HG03103 (cell line): ENCODE results near the gene PLA2G15.

Source experiments
- ATAC-seq: cut with Tn5 transposase; IDR thresholded peaks from one replicate; pipeline ENCODE4 v1.9.1; 2021; ENCODE audit warnings: low read depth; ENCODE audit not compliant: unreplicated experiment

Gene PLA2G15

DNA sequence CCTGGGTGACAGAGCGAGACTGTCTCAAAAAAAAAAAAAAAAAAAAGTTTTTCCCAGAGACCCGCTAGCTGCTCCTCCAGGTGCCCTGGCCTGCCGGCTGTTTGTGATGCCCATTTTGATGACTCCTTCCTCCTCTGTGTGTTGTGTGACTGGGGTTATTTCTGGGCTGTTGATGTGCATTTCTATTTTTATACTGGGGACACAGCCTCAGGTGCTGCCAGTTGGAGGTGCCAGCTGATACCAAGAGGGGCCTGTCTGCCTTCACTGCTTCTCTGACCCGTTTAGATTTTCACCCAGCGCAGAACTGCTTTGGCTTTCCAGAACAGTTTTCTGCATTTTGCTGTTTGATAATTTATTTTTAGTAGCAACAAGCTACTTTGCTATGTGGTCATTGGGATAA, 6.7 kb downstream of the PLA2G15 start:
- no peak for ATAC-seq

DNA sequence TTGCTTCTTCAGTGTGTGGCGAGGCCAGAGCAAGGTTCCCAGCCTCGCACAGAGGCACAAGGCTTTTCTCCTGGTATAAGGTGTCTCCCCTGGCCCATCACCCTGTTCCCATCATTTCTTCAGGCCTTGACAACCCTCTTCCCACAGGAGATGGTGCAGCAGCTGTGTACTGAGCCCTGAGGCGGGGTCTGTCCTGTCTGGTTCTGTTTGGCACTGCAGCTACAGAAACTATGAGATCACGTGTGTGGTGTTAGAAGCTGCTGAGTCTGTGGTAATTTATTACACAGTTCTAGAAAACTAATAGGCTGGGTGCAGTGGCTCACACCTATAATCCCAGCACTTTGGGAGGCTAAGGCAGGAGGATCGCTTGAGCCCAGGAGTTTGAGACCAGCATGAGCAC, 7.2 kb downstream of the PLA2G15 start:
- no peak for ATAC-seq

DNA sequence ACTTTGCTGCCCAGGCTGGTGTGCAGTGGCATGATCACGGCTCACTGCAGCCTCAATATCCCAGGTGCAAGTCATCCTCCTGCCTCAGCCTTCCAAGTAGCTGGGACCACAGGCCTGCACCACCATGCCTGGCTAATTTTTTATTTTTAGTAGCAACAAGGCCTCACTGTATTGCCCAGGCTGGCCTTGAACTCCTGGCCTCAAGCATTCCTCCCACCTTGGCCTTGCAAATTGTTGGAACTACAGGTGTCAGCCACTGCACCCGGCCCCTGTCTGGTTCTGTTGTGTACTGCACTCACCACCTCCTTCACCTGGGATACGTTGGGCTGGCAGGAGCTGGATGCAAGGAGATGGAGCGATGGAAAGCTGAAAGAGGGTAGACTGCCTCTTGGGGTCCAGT, 8.5 kb downstream of the PLA2G15 start:
- no peak for ATAC-seq

DNA sequence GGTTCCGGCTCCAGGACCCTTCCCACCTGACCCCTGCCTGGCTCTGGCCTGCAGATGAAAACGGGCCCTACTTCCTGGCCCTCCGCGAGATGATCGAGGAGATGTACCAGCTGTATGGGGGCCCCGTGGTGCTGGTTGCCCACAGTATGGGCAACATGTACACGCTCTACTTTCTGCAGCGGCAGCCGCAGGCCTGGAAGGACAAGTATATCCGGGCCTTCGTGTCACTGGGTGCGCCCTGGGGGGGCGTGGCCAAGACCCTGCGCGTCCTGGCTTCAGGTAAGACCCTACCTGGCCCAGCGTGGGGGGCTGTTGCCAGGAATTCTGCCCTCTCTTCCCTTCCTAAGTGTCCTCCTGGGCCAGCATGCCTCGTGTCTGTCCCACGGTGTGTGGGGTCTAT, 10.5 kb downstream of the PLA2G15 start:
- ATAC-seq, result no peak

DNA sequence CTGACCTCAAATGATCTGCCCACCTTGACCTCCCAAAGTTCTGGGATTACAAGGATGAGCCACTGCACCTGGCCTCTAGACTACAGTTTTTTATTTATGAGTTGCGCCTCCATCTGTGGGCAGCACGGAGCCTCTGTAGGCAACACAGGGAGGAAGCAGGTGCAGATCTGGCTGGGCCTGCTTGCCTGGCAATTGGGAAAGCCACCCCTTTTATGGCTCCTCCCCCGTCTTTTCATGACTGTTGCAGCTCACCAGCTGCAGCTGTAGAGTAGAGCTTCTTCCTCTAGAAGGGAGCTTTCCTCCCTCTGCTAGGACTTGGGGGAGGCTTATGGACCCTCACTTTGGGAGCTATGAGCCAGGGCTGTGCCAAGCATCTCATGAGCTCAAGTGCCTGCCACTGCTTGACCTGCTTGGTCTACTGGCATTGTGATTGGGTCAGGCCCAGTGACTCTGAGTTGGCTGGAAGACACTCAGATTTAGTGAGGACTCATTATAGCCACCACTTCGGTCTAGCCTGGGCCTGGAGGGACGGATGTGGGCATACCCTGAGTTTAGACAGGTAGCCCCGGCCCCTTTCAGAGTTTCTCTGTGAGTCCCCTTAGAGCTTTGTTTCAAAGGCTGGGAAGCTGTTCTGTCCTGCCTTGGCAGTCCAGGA, 12.2 kb downstream of the PLA2G15 start:
- no peak for ATAC-seq

DNA sequence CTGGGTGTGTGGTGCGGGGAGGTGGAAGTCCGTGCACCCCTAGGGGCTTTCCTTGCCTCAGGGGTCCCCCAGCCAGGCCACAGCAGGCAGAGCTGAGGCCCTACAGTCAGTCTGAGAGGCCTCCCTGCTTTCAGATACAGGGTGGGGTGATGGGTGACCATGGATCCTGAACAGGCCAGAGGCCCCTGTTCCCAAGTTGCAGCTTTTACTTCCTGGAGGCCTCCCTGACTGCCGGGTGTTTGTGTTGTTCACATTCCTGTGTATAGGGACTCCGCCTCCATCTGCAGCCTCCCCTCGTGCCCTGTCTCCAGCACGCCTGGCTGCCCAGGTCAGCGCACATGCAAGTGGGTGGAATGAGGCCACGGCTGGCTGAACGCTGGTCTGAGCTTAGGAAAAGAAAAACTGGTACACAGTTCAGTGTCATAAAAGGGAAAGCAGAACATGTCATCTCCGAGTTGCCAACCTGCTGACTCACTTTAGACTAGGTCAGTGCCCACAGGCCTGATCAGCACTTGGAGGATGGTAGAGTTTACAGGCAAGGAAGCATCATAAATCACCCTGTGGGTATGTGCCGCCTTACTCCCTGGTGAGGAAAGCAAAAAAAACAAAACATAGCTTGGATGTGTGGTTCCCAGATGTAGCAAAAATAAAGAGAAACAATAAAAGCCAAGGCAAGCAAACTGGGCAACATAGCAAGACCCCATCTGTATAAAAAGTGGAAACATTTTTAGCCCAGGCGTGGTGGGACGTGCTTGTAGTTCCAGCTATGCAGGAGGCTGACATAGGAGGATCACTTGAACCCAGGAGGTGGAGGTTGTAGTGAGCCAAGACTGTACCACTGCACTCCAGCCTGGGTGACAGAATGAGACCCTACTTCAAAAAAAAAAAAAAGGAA, 13.0 kb downstream of the PLA2G15 start:
- no peak for ATAC-seq

DNA sequence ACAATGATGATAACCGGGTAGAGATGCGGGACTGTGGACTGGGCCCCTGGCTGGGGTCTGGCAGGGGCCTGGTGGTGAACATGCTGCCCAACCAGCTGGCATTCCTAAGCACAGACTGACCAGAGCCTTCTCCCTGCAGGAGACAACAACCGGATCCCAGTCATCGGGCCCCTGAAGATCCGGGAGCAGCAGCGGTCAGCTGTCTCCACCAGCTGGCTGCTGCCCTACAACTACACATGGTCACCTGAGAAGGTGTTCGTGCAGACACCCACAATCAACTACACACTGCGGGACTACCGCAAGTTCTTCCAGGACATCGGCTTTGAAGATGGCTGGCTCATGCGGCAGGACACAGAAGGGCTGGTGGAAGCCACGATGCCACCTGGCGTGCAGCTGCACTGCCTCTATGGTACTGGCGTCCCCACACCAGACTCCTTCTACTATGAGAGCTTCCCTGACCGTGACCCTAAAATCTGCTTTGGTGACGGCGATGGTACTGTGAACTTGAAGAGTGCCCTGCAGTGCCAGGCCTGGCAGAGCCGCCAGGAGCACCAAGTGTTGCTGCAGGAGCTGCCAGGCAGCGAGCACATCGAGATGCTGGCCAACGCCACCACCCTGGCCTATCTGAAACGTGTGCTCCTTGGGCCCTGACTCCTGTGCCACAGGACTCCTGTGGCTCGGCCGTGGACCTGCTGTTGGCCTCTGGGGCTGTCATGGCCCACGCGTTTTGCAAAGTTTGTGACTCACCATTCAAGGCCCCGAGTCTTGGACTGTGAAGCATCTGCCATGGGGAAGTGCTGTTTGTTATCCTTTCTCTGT, 14.0 kb downstream of the PLA2G15 start:
- ATAC-seq, result no peak

DNA sequence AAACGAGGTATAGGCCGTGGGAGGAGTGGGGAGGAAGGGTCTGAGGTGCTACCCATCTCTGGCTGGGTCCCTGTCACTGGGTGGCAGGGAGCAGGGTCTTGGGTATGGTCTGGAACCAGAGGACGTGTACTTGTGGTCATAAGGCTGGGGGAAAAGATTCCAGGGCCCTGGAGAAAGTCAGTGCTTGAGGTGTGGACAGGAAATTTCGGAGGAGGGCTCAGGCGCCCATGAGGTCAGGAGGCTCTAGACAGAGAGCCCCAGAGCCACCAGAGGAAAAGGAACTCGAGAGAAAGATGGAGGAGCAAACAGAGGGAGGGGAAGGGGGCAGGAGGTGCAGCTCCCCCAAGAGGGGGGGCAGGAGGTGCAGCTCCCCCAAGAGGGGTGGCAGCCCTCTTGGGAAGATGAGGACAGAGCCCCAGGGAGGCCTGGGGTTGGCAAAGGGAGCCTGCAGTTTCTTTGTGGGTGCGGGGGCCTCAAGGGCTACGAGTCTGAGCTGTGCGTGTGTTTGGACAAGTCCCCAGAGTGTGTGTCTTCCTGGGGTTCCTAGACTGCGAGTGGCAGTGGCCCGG, 18.5 kb downstream of the PLA2G15 start:
- no peak for ATAC-seq

DNA sequence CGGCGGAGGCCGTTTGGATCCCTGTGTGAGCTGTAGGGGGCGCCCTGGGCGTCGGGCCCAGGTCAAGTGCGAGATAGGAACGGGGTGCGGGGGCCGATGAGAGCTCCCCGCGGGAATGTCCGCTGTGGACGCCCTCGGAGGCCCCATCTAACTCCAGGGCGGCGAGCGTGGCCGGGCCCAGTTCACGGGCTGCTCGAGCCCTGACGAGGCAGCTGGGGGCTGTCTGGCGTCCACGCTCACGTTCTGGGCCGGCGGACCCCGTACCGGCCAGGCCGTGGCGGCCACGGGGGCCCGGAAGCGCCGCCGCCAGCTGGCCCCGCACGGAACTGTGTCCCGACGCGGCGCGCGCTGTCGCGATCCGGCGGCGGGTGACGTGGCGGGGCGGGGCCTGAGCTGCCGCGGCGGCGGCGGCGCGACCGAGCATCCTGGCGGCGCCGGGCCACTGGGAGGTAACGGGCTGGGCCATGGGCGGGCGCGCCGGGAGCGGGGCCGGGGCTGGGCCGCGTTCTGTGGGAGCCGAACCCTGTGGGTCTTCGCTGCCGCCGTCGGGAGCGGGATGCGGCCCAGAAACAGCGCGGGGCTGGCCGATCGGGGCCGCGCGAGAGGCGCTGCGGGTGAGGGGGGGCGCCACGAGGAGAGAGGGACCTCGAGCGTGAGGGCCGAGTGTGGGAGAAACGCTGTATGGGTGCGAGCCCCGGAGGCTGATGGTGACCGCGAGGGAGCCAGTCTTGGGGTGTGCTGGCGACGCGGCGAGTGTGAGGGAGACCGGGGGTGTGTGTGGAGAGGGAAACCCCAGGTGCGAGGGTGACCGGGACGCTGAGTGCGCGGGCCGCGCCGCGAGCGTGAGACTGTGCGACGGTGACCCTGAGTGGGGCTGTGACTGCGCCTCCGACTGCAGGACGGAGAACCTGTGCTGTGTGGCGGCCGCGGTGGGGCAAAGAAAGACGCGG, 19.2 kb downstream of the PLA2G15 start, which contains the start of gene SLC7A6:
SLC7A6 (plus strand) TSS at position 399 of the 950 bp plus-strand sequence. CDS start 10,201 bp downstream, outside the sequence.
- peak; percentile 55 for ATAC-seq

DNA sequence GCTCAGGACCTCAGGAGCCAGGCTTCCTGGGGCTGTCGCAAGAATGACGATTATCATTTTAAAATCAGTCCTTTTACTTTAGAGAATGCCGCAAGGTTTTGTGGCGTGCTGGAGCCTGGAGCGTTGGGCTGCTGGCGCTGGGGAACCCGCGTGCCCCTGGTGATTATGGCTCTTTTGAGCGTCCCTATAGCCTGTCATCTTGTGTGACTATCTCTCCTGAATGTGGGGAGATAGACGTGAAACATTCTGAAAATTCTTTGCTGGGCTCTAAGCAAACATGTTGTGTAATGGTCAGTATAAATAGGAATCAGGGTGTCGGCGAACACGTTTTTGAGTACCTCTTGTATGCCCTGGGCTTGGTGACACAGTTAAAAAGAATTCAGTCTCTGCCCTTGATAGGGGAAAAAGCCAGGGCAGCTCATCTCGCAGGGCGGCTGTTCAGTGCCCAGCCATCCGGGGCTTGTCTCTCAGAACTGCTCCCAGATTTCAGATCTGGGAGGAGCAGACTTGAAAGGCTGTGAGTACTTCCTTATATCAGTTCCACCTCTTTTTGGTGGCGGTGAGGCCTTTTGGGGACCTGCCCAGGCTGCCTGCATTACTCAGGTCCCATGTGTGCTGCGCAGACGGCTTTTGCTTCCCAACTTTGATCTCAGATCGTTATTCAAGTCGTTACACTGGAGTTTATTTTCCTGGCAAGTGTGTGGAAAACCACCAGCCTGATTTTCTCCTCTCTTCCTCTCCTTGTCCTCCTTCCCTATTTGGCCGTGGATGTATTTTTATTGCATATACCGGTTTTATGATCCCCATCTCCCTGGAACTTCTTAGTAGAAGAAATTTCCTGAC, 20.1 kb downstream of the PLA2G15 start:
- ATAC-seq, result no peak

DNA sequence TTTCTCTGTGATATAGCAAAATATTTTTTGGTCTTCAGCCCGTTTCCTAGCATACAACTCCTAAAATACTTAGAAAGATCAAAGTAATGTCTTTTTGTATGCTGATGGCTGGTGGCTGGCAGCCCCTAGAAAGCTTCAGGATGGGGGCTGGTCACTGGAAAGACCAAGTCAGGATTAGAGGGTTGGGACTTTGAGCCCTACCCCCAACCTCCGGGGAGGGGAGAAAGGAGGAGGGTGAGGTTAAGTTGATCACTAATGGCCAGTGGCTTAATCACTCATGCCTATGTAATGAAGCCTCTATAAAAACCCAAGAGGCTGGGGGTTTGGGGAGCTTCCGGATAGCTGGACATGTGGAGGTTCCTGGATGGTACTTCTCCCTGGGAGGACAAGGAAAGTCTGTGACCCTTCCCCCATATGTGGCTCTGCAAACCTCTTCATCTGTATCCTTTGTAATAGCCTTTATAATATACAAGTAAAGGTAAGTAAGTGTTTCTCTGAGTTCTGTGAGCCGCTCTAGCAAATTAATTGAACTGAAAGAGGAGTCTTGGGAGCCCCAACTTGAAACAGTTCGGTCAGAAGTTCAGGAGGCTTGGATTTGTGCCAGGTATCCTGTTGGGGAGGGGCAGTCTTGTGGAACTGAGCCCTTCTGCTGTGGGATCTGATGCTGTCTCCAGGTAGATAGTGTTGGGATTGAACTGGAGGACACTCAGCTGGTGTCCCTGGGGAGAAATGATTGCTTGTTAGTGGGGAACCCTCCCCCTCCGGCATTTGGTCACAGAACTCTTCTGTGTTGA, 22.6 kb downstream of the PLA2G15 start:
- no peak for ATAC-seq

DNA sequence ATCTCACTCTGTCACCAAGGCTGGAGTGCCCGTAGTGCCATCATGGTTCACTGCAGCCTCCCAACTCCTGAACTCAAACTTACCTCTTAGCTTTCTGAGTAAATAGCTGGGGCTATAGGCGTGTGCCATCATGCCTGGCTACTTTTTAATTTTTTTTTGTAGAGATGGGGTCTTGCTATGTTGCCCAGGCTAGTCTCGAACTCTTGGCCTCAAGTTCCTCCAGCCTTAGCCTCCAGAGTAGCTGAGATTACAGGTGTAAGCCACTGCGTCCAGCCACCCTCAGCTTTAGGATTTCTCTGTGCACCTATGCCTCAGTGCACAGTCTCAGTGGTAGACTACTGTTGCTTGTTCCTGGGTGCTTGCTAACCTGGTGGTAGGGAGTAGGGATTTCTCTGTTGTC, 24.6 kb downstream of the PLA2G15 start:
- ATAC-seq, result no peak

DNA sequence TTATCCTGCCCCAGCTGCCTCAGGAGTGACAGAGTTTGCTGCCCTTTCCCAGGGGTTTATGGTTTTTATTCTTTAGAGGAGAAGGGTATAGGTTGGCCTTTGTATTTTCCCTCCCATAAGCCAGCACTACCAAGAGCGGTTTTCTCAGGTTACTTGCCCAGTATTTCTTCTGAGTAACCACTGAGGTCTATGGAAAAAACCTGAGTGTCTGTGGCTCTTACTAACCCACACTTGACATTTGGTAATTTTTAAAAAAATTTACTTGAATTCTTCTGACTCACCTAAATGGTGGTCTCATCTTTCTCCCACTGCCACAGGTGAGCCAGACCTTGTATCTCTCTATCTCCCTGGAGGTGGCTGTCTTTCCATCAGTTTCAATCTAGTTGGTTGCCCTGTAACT, 25.2 kb downstream of the PLA2G15 start:
- no peak for ATAC-seq

DNA sequence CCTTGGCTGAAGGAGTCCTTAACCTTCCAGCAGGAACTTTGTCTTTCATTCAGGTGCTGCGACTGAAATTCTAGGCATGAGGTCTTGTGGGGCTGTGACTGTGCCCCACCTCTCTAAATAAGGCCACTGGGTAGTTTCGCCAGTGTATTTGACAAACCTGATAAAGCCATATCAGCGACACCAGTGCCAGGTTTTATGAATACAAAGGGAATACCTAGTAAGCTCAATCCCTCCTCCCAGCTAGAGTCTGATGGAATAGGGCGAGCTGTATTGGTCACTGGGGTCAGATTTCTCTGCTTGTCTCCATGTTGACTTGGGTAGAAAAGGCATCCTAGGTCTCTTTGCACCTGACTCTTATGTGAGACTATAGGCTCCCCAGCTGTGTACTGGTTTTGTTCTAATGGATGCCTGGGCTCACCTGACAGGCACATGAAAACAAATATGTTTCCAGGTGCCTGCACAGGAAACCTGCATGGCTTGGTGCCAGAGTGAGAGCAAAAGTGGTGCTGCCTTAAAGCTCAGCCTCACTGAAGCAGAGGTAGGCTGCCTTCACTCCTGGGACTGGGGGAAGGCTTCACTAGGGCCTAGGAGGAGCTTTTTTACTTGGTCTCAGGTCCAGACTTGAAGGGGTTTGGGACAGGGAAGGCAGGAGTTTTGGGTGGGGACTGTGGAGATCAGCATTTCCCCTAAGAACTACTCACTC, 27.5 kb downstream of the PLA2G15 start:
- no peak for ATAC-seq

DNA sequence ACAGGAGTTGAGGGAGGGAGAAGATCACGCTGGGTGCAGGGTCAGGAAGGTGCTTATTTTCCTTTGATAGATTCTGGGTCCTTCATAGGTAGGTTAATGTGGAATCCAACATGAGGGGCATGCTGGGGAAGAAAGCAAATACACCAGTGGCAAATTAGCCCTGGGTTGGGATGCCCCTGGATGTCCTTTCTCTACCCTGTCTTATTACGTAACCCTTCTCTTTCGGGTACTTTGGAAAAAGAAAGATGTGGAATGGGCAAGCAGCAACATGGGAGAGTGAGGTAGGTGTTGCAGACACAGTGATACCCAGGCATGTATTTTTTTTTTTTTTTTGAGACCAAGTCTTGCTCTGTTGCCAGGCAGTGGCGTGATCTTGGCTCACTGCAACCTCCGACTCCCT, 28.3 kb downstream of the PLA2G15 start:
- no peak for ATAC-seq

DNA sequence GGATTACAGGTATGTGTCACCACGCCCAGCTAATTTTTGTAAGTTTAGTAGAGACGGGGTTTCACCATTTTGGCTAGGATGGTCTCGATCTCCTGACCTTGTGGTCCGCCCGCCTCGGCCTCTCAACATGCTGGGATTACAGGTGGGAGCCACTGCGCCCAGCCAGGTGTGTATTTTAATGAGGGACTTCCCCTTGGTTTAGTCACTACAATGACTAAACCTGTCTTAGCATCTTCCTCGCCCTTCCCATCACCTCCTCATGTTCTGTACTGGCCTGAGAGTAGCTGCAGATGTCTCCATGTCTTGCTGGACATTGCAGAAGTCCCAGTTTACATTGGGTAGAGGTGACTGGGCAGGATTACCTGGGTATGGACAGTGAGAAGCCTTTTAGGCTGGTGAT, 28.7 kb downstream of the PLA2G15 start:
- no peak for ATAC-seq

DNA sequence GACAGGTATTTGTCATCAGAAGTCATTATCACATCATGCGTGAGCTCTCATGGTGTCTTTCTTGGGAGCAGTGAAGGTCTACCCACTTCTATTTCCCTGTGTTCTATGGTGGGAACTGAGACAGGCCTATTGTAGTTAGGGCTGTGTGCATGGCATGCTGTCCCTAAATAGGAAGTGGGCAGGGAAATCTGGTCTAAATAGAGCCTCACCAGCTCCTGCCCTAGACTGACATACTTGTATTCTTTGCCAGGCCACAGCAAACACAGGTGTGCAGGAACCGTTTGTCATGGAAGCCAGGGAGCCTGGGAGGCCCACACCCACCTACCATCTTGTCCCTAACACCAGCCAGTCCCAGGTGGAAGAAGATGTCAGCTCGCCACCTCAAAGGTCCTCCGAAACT, 29.3 kb downstream of the PLA2G15 start:
- no peak for ATAC-seq
